Spleen (tissue), 11 donors: ENCODE data around the gene ATP5F1D. TPM values are rescaled to one million over a fixed set of nuclear protein-coding genes. Genes with fewer than 3 reads are reported as not detected.

ENCODE experiments used
- DNase-seq: peaks from one replicate; pipeline ENCODE4 v3.0.0-alpha.2; 2020
- H3K27ac ChIP-seq, 8 donors: fragments of 200-600 bp; sonication (generic) in 7 of 8; 1 replicate in 4 of 8; 2 replicates in 4 of 8; pipeline versions ENCODE4 v1.5.0 to v1.8.0; 2016 to 2021; ENCODE audit warnings: inconsistent platforms in 4 of 8, mild to moderate bottlenecking in 4 of 8, moderate library complexity in 1 of 8
- H3K27me3 ChIP-seq, 7 donors: fragments of 200-600 bp; sonication (generic) in 6 of 7; replicated peaks in 1 of 7; 1 replicate in 4 of 7; 2 replicates in 3 of 7; pipeline versions ENCODE4 v1.5.0 to v1.8.0; 2016 to 2021; ENCODE audit warnings: inconsistent platforms in 3 of 7, mild to moderate bottlenecking in 1 of 7
- H3K36me3 ChIP-seq, 6 donors: fragments of 200-600 bp; sonication (generic) in 5 of 6; 1 replicate in 4 of 6; 2 replicates in 2 of 6; pipeline versions ENCODE4 v1.5.0 to v1.8.0; 2016 to 2021; ENCODE audit warnings: inconsistent platforms in 2 of 6
- H3K4me1 ChIP-seq, 6 donors: fragments of 200-600 bp; sonication (generic) in 5 of 6; 1 replicate in 3 of 6; 2 replicates in 3 of 6; pipeline versions ENCODE4 v1.5.0 to v1.8.0; 2016 to 2021; ENCODE audit warnings: inconsistent platforms in 3 of 6
- H3K4me3 ChIP-seq, 8 donors: fragments of 200-600 bp; sonication (generic) in 7 of 8; 1 replicate in 4 of 8; 2 replicates in 4 of 8; pipeline versions ENCODE4 v1.5.0 to v1.8.0; 2016 to 2021; ENCODE audit warnings: inconsistent platforms in 4 of 8, mild to moderate bottlenecking in 4 of 8, moderate library complexity in 2 of 8
- H3K9me3 ChIP-seq, 8 donors: fragments of 200-600 bp; sonication (generic) in 7 of 8; 1 replicate in 4 of 8; 2 replicates in 4 of 8; pipeline versions ENCODE4 v1.5.0 to v1.8.0; 2016 to 2021; ENCODE audit warnings: inconsistent platforms in 4 of 8
- POLR2A ChIP-seq, 3 donors: fragments of 450-650 bp; IDR thresholded peaks; one replicate each; pipeline ENCODE4 v1.5.1; 2017; ENCODE audit warnings: antibody characterized with exemption in 3 of 3, mild to moderate bottlenecking in 1 of 3
- POLR2AphosphoS5 ChIP-seq, 3 donors: sonication (generic); formaldehyde crosslinking; IDR thresholded peaks; one replicate each; pipeline ENCODE4 v1.5.1; 2017; ENCODE audit warnings: antibody characterized with exemption in 3 of 3
- WGBS, 5 donors: extraction: QIAGEN DNeasy Blood & Tissue Kit in 3 of 5; methylation state at CpG; one replicate each; pipeline versions ENCODE4 v1.1.5 to v1.1.7; 2013 to 2018; 5-methylcytosine and 5-hydroxymethylcytosine counted together
- intact Hi-C: fragments of 100-400 bp; cut with DNase I; formaldehyde crosslinking; loops from one replicate; pipeline ENCODE4 v1.15.0; 2023; ENCODE audit warnings: low total_unique reads
- polyA plus RNA-seq, 3 donors: library from polyadenylated mRNA; stranded (reverse); fragments of 200-250 nt; gene quantifications; one replicate each; pipeline ENCODE4 v1.2.1, GENCODE V29; 2013
- total RNA-seq, 7 donors: library from RNA; depleted of rRNA in 3 of 7; stranded (reverse); fragments of >200 nt in 3 of 7; fragmentation: NEBNext Ultra II Directional in 4 of 7; extraction: Animal tissue kit (Norgen Biotek cat#: 25700) in 4 of 7; gene quantifications; one replicate each; pipeline versions ENCODE4 v1.1.0 to v1.2.1, GENCODE V29; 2016 to 2021
- TF ChIP-seq, protein P1 (sequence below), 11 experiments: fragments of 200-600 bp in 7 of 11; fragments of 450-650 bp in 4 of 11; sonication (generic) in 4 of 11; IDR thresholded peaks in 8 of 11; conservative IDR thresholded peaks in 3 of 11; 1 replicate in 7 of 11; 2 replicates in 4 of 11; pipeline versions ENCODE4 v1.4.0 to v1.8.0; 2016 to 2021; ENCODE audit warnings: antibody characterized with exemption in 11 of 11, inconsistent platforms in 4 of 11, mild to moderate bottlenecking in 1 of 11
- donor health status: healthy with polysubstance abuse.
- donor health status: DM: no; HTN: no; CAD: no; lungs with moderate emphysema.
- donor health status: DM: no; HTN: no; CAD: no.
- donor health status: Bipolar disorder and iron deficiency.
- donor health status: healthy.
- donor health status: DM: no; HTN: no; CAD: no.
- donor health status: DM: yes; HTN: yes; CAD: no.

The ATP5F1D gene
- total and polyA plus RNA-seq, 10 donors = 49.1 to 166 (median 121) TPM

DNA sequence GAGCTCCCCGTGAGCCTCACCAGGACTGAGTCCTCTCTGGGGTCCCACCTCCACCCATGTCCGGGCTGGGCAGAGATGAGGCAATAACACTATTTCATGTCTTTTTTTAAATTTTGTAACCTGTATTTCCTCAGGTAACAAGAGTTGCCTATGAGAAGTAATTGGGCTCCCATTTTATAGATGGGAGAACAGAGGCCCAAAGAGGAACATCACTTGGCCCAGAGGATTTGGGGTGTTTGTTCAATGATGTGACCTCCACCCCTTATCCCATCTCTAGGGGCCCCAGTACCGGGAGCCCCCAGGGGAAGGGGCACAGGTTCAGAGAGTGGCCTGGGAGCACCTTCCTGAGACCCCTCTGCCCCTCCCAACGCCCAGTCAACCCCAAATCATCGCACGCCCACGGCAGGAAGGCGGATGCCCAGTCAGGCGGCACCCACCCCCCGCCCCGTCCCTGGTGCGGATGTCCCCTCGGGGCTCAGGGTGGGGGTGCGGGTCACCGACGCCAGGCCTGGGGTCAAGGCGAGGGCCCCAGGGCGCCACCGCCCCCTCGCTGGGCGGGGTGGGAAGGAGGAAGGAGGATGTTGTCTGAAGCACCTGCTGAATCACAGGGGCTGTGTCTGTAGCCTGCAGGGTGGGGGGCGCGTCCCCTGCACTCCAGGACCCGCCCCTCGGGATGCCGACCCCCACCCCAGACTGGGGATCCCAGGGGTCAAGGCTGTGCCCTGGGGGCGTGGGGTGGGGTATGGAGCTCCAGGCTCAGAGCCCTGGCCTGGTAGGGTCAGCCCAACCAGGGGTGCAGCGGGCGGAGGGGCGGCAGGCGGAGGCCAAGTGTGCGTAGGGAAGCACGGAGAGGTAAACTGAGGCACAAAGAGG, 18.6 kb downstream of the ATP5F1D start:
- peak; percentile 95 for DNase-seq
- H3K9me3 ChIP-seq = no peaks in the 10 kb centered on the region
- intact Hi-C loops = no loop called here
- H3K27me3 ChIP-seq = no peaks in the 10 kb centered on the region
- TF ChIP-seq POLR2A (IDR thresholded peaks at IDR 0.05) = no peak
- TF ChIP-seq, protein P1, sequence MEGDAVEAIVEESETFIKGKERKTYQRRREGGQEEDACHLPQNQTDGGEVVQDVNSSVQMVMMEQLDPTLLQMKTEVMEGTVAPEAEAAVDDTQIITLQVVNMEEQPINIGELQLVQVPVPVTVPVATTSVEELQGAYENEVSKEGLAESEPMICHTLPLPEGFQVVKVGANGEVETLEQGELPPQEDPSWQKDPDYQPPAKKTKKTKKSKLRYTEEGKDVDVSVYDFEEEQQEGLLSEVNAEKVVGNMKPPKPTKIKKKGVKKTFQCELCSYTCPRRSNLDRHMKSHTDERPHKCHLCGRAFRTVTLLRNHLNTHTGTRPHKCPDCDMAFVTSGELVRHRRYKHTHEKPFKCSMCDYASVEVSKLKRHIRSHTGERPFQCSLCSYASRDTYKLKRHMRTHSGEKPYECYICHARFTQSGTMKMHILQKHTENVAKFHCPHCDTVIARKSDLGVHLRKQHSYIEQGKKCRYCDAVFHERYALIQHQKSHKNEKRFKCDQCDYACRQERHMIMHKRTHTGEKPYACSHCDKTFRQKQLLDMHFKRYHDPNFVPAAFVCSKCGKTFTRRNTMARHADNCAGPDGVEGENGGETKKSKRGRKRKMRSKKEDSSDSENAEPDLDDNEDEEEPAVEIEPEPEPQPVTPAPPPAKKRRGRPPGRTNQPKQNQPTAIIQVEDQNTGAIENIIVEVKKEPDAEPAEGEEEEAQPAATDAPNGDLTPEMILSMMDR (IDR thresholded peaks at IDR 0.05 in 8 of 11, conservative IDR thresholded peaks at IDR 0.05 in 3 of 11) = peak in 3 of 11 experiments; percentile 9 to 24 (median 9)
- peak; percentile 62 to 93 (median 66) for TF ChIP-seq POLR2AphosphoS5 (IDR thresholded peaks at IDR 0.05)
- H3K27ac ChIP-seq = peak overlapping the region; percentile 93 to 100 (median 99)
- H3K4me1 ChIP-seq = peaks cover 79 to 100% (median 98%) of the 10 kb centered on the region in 6 donors
- H3K4me3 ChIP-seq = peak overlapping the region; percentile 32 to 80 (median 65)
- peaks cover 8 to 39% (median 31%) of the 10 kb centered on the region in 6 donors for H3K36me3 ChIP-seq
- WGBS, 5 donors = 4% methylated on average over 18 to 33 of the region's 33 CpGs

DNA sequence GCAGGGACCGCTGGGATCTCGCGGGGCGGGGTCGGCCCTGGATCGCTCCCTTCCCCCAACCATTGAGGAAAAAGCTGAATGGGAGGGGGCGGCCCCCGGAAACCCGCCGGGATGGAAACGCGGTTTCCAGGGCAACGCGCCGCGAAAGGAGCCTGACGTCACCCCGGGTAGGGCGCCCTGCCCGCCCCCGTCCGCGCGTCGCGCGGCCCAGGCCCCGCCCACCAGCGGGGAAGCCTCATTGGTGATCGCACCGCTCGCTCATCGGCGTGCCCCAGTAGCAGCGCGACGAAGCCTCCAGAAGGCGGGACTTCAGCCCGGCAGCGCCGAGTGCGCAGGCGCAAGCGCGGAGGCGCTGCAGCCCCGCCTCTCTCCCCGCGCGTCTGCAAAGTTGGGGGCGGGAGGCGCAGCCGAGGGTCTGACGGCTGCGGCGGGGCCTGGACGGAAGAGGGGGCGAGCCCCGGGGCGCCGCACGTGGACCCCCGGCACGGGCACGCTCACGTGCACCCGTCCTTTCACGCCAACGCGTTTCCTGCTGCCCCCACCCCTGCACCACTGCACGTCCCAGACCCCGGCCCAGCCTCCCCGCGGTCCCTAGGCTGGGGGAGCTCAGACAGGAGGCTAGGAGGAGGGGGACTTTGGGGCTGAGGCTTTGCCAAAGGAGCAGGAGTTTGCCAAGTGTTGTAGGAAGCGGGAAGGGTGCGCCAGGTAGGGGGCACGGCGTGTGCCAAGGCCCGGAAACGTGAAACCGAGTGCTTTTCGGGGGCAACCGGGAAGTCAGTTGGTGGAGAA, 19.4 kb downstream of the ATP5F1D start:
- Histone ChIP-seq H3K27ac (peak overlapping the region; percentile 93 to 100 (median 99)), H3K27me3 (no peaks in the 10 kb centered on the region), H3K9me3 (no peaks in the 10 kb centered on the region), H3K36me3 (peaks cover under 1 to 31% (median 22%) of the 10 kb centered on the region in 6 donors), H3K4me3 (peak overlapping the region; percentile 63 to 80 (median 66)), H3K4me1 (peaks cover 79 to 100% (median 98%) of the 10 kb centered on the region in 6 donors)
- WGBS, 5 donors = 0 to 1% (median 1%) methylated on average over 56 to 83 of the region's 83 CpGs
- TF ChIP-seq POLR2A (IDR thresholded peaks at IDR 0.05) (peak; percentile 39 to 65 (median 50)), POLR2AphosphoS5 (IDR thresholded peaks at IDR 0.05) (peak; percentile 88 to 92 (median 90))
- TF ChIP-seq, protein P1 (IDR thresholded peaks at IDR 0.05 in 8 of 11, conservative IDR thresholded peaks at IDR 0.05 in 3 of 11) = peak in 1 of 11 experiments; percentile 5
- peak; percentile 98 for DNase-seq
- intact Hi-C loops = no loop called here

DNA sequence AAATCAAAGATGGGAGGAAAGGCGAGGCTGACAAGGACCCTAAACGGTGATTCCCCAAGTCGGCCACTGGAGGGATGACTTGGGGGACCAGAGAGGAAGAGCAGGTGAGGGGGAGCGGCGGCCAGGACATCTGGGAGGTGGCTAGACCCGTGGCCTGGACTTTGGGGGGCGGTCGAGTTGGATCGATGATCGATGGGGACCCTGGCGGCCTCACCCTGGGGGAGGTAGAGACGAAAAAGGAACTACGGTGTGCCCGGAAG, 19.9 kb downstream of the ATP5F1D start:
- DNase-seq = no peak
- H3K27me3 ChIP-seq = no peaks in the 10 kb centered on the region
- H3K4me1 ChIP-seq = peaks cover 81 to 100% (median 98%) of the 10 kb centered on the region in 6 donors
- 2 to 10% (median 5%) methylated on average over 14 of the region's 14 CpGs for WGBS, 5 donors
- TF ChIP-seq POLR2A (IDR thresholded peaks at IDR 0.05) = no peak
- TF ChIP-seq, protein P1 (IDR thresholded peaks at IDR 0.05 in 8 of 11, conservative IDR thresholded peaks at IDR 0.05 in 3 of 11) = peak in 6 of 11 experiments; percentile 4 to 23 (median 18)
- H3K36me3 ChIP-seq = peaks cover 0 to 25% (median 17%) of the 10 kb centered on the region in 6 donors
- intact Hi-C loops = no loop called here
- H3K4me3 ChIP-seq = peak overlapping the region; percentile 63 to 80 (median 66)
- no peaks in the 10 kb centered on the region for H3K9me3 ChIP-seq
- peak overlapping the region; percentile 93 to 100 (median 99) for H3K27ac ChIP-seq
